WTC11 (cell line): ENCODE measurements around the gene FMNL3. TPM values are rescaled to one million over a fixed set of nuclear protein-coding genes. Genes with fewer than 3 reads are reported as not detected.
"Not testable (repeated sequence)": the region's sequence is repeated elsewhere in the genome, so short reads cannot be mapped to it uniquely, and the experiment has no call there.

ENCODE experiments used
- ATAC-seq: fragments of 200-7000 bp; cut with Tn5 transposase; 2 replicates; pipeline ENCODE4 v1.10.0; 2021; ENCODE audit warnings: mild to moderate bottlenecking, moderate library complexity
- CTCF ChIA-PET: fragments of 300-600 bp; sonication (Branson Sonifier 250); formaldehyde crosslinking; loops from one replicate; lab custom pipeline; 2021; ENCODE audit warnings: antibody characterized with exemption; lab: Charles Lee
- POLR2A ChIA-PET: fragments of 350-600 bp; sonication (Branson Sonifier 250); formaldehyde crosslinking; loops from one replicate; lab custom pipeline; 2021; ENCODE audit warnings: antibody characterized with exemption; lab: Charles Lee
- DNase-seq: peaks from one replicate; pipeline ENCODE4 v3.0.0; 2021; ENCODE audit warnings: low spot score
- H3K27ac Mint-ChIP-seq: 2 replicates; pipeline ENCODE4 v1.8.0; 2021; ENCODE audit warnings: mixed read lengths
- H3K27me3 Mint-ChIP-seq: 2 replicates; pipeline ENCODE4 v1.8.0; 2021; ENCODE audit warnings: low read depth, mild to moderate bottlenecking, moderate library complexity, mixed read lengths
- H3K36me3 Mint-ChIP-seq: 2 replicates; pipeline ENCODE4 v1.8.0; 2021; ENCODE audit warnings: mixed read lengths
- H3K4me1 Mint-ChIP-seq: 2 replicates; pipeline ENCODE4 v1.8.0; 2022; ENCODE audit warnings: mixed read lengths
- H3K4me3 Mint-ChIP-seq: 2 replicates; pipeline ENCODE4 v1.8.0; 2021; ENCODE audit warnings: mild to moderate bottlenecking, moderate library complexity, mixed read lengths
- H3K9me3 Mint-ChIP-seq: 2 replicates; pipeline ENCODE4 v1.8.0; 2021; ENCODE audit warnings: mixed read lengths
- FOXP1 ChIP-seq: sonication (generic); formaldehyde crosslinking; IDR thresholded peaks from 2 replicates; pipeline ENCODE4 v1.8.0; 2022; ENCODE audit warnings: missing genetic modification reagents, mild to moderate bottlenecking, moderate library complexity, borderline replicate concordance
- GTF2I ChIP-seq: fragments of 250-450 bp; sonication (Bioruptor Pico); conservative IDR thresholded peaks from 2 replicates; pipeline ENCODE4 v1.4.0; 2021; ENCODE audit warnings: mild to moderate bottlenecking
- PRRX2 ChIP-seq: fragments of 250-450 bp; sonication (Bioruptor Pico); IDR thresholded peaks from 2 replicates; pipeline ENCODE4 v1.8.0; 2021; ENCODE audit warnings: mild to moderate bottlenecking
- SP1 ChIP-seq: sonication (generic); formaldehyde crosslinking; conservative IDR thresholded peaks from 2 replicates; pipeline ENCODE4 v1.8.1; 2022; ENCODE audit warnings: missing genetic modification reagents
- TP53 ChIP-seq: sonication (generic); formaldehyde crosslinking; IDR thresholded peaks from 2 replicates; pipeline ENCODE4 v1.8.1; 2023; ENCODE audit warnings: mild to moderate bottlenecking, missing genetic modification reagents
- ZBTB21 ChIP-seq: sonication (generic); formaldehyde crosslinking; IDR thresholded peaks from 2 replicates; pipeline ENCODE4 v1.8.1; 2023; ENCODE audit warnings: mild to moderate bottlenecking, missing genetic modification reagents, borderline replicate concordance
- ZNF121 ChIP-seq: sonication (generic); formaldehyde crosslinking; IDR thresholded peaks from 2 replicates; pipeline ENCODE4 v1.8.0; 2023; ENCODE audit warnings: missing genetic modification reagents
- ZNF138 ChIP-seq: sonication (generic); formaldehyde crosslinking; conservative IDR thresholded peaks from 2 replicates; pipeline ENCODE4 v1.8.1; 2022; ENCODE audit warnings: mild to moderate bottlenecking, moderate library complexity, missing genetic modification reagents
- ZNF232 ChIP-seq: sonication (generic); formaldehyde crosslinking; IDR thresholded peaks from 2 replicates; pipeline ENCODE4 v1.8.0; 2022; ENCODE audit warnings: mild to moderate bottlenecking, missing genetic modification reagents
- total RNA-seq: library from RNA; stranded (reverse); gene quantifications from 3 replicates; pipeline ENCODE4 v1.2.3, GENCODE V29; 2021
- TF ChIP-seq, protein P1 (sequence below): fragments of 250-450 bp; sonication (Bioruptor Pico); conservative IDR thresholded peaks from 2 replicates; pipeline ENCODE4 v1.9.0; 2021; ENCODE audit warnings: mild to moderate bottlenecking
- TF ChIP-seq, protein P2 (sequence below): sonication (generic); formaldehyde crosslinking; IDR thresholded peaks from 2 replicates; pipeline ENCODE4 v1.8.1; 2022; ENCODE audit warnings: mild to moderate bottlenecking, missing genetic modification reagents, moderate library complexity, borderline replicate concordance
- TF ChIP-seq, protein P3 (sequence below): sonication (generic); formaldehyde crosslinking; IDR thresholded peaks from 2 replicates; pipeline ENCODE4 v1.8.1; 2022; ENCODE audit warnings: mild to moderate bottlenecking, moderate library complexity, missing genetic modification reagents
- TF ChIP-seq, protein P4 (sequence below): sonication (generic); formaldehyde crosslinking; IDR thresholded peaks from 2 replicates; pipeline ENCODE4 v1.8.0; 2022; ENCODE audit warnings: mild to moderate bottlenecking, missing genetic modification reagents
- TF ChIP-seq, protein P5 (sequence below): sonication (generic); formaldehyde crosslinking; IDR thresholded peaks from 2 replicates; pipeline ENCODE4 v1.8.1; 2022; ENCODE audit warnings: low read depth, mild to moderate bottlenecking, moderate library complexity, missing genetic modification reagents, borderline replicate concordance
- TF ChIP-seq, protein P6 (sequence below): sonication (generic); formaldehyde crosslinking; conservative IDR thresholded peaks from 2 replicates; pipeline ENCODE4 v1.8.1; 2022; ENCODE audit warnings: mild to moderate bottlenecking, missing genetic modification reagents
- TF ChIP-seq, protein P7 (sequence below): sonication (generic); formaldehyde crosslinking; IDR thresholded peaks from 2 replicates; pipeline ENCODE4 v1.8.0; 2023; ENCODE audit warnings: missing genetic modification reagents

FMNL3 gene
- total RNA-seq, 1 experiment from 2014 or later = 19.3 TPM

DNA sequence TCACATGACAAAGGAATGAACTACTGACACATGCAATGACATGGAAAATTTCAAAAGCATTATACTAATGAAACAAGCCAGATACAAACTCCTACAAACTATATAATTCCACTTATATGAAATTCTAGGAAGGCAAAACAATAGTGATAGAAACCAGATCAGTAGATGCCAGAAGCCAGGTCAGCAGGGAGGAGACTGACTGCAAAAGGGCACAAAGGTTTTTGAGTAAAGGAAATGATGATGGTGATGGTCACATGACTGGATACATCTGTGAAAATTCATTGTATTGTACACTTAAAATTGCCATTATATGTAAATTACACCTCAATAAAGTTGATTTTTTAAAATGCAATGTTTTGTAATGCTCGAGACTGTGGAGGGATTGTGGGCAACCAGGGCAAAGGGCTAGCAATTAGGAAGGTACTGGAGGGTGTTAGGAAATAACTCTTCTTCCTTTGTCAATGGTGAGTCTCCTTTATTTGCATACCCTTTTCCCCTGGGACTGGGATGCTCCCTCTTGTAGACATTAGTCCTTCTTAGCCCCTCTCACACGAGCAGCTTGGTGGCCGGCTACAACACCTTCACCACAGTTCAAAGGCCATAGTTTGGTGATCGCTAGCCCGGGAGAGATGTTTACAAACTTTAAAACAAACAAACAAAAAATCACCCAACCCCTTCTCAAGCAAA lies 90.5 kb downstream of the FMNL3 start:
- Mint-ChIP-seq H3K27me3 (peaks cover 4% of the 10 kb centered on the region; the same call in 1 of the 2 replicates), H3K4me3 (no peak overlapping the region), H3K27ac (0 out of 2 replicates have a peak overlapping the region, but pooled peaks have one; percentile 43), H3K36me3 (no peaks in the 10 kb centered on the region), H3K9me3 (peaks cover 3% of the 10 kb centered on the region; the same call in 1 of the 2 replicates), H3K4me1 (peaks cover 29% of the 10 kb centered on the region)
- peak; percentile 56 for ATAC-seq
- TF ChIP-seq, protein P1, sequence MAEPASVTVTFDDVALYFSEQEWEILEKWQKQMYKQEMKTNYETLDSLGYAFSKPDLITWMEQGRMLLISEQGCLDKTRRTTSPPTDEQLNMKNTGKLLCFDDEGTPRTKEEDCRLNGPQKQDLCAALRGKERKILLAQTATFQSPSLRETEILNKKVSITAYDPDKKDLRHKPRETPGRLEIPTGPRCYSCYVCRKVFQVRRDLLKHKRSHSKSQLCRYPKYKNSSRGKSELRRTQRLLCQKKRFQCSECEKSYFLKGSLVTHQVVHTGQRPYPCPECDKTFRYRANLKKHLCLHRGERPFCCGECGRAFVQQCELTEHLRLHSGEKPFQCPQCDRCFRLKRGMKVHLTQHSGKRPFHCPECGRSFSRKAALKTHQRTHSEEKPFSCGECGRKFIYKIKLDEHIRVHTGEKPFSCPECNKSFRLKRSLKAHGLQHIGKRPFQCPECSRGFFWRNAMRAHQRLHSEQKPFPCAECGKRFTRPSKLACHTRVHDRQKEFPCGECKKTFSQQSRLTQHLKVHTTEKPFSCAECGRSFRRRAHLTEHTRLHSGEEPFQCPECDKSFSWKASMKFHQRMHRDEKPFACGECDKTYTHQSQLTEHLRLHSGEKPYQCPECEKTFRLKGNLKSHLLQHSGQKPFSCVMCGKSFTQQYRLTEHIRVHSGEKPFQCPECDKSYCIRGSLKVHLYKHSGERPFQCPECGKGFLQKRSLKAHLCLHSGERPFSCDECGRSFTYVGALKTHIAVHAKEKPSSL (CRISPR knock-in tag) = no peak
- TF ChIP-seq, protein P2, sequence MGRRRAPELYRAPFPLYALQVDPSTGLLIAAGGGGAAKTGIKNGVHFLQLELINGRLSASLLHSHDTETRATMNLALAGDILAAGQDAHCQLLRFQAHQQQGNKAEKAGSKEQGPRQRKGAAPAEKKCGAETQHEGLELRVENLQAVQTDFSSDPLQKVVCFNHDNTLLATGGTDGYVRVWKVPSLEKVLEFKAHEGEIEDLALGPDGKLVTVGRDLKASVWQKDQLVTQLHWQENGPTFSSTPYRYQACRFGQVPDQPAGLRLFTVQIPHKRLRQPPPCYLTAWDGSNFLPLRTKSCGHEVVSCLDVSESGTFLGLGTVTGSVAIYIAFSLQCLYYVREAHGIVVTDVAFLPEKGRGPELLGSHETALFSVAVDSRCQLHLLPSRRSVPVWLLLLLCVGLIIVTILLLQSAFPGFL (CRISPR knock-in tag) = no peak
- TF ChIP-seq GTF2I (CRISPR knock-in tag) = no peak
- TF ChIP-seq, protein P3, sequence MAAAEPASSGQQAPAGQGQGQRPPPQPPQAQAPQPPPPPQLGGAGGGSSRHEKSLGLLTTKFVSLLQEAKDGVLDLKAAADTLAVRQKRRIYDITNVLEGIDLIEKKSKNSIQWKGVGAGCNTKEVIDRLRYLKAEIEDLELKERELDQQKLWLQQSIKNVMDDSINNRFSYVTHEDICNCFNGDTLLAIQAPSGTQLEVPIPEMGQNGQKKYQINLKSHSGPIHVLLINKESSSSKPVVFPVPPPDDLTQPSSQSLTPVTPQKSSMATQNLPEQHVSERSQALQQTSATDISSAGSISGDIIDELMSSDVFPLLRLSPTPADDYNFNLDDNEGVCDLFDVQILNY (CRISPR knock-in tag) = no peak
- no peak for TF ChIP-seq FOXP1 (CRISPR knock-in tag)
- POLR2A ChIA-PET = no interaction called here
- no peak for DNase-seq
- CTCF ChIA-PET = interaction anchor here (1.3 kb wide), 1 partner anchor 117 kb away, joined by 3 read pairs; no protein-coding TSS in a partner anchor

DNA sequence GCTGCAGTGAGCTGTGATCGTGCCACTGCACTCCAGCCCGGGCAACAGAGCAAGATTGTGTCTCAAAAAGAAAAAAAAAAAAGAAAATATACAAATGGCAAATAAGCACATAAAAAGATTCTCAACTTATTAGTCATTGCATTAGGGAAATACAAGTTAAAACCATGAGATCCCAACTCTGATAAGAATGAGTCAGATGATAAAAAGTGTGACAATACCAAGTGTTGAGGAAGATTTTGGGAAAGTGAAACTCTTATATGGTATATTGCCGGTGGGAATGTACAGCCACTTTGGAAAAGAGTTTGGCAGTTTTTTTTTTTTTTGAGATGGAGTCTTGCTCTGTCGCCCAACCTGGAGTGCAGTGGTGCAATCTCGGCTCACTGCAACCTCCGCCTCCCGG lies 91.5 kb downstream of the FMNL3 start:
- Mint-ChIP-seq H3K27ac (no peak overlapping the region), H3K27me3 (peaks cover 4% of the 10 kb centered on the region; the same call in 1 of the 2 replicates), H3K4me1 (peaks cover 22% of the 10 kb centered on the region), H3K9me3 (peaks cover 3% of the 10 kb centered on the region; the same call in 1 of the 2 replicates), H3K4me3 (no peak overlapping the region), H3K36me3 (no peaks in the 10 kb centered on the region)
- no peak for TF ChIP-seq SP1
- TF ChIP-seq ZNF232 (CRISPR knock-in tag) = no peak
- TF ChIP-seq, protein P4, sequence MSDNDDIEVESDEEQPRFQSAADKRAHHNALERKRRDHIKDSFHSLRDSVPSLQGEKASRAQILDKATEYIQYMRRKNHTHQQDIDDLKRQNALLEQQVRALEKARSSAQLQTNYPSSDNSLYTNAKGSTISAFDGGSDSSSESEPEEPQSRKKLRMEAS = no peak
- no peak for ATAC-seq
- ChIA-PET CTCF (interaction anchor here (1.3 kb wide), 1 partner anchor 8 kb away, joined by 8 read pairs; the partner anchor contains the start of gene PRPF40B), POLR2A (no interaction called here)
- no peak for DNase-seq

DNA sequence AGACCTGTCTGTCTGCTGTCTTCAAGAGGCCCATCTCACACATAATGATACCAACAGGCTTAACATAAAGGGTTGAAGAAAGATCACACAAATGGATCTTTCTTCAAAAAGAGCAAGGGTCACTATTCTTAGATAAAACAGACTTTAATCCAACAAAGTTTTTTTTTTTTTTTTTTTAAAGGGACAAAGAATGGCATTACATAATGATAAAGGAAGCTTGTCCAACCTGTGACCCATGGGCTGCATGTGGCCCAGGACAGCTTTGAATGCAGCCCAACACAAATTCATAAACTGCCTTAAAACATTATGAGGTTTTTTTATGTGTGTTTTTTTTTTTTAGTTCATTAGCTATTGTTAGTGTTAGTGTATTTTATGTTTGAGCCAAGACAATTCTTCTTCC lies 95.0 kb downstream of the FMNL3 start:
- H3K9me3 Mint-ChIP-seq = peaks cover 3% of the 10 kb centered on the region; the same call in 1 of the 2 replicates
- POLR2A ChIA-PET = interaction anchor here (0.7 kb wide), 1 partner anchor 9 kb away, joined by 3 read pairs; no protein-coding TSS in a partner anchor
- DNase-seq (no peak), ATAC-seq (no peak)
- TF ChIP-seq PRRX2 (CRISPR knock-in tag) = no peak
- H3K36me3 Mint-ChIP-seq = no peaks in the 10 kb centered on the region
- CTCF ChIA-PET = interaction anchor here (0.7 to 2.9 kb wide), 3 partner anchors 32 to 95 kb away, joined by 4 to 11 read pairs (median 5); no protein-coding TSS in a partner anchor
- H3K4me3 Mint-ChIP-seq = no peak overlapping the region
- peaks cover 12% of the 10 kb centered on the region for H3K27me3 Mint-ChIP-seq
- H3K27ac Mint-ChIP-seq = no peak overlapping the region
- peaks cover 9% of the 10 kb centered on the region for H3K4me1 Mint-ChIP-seq

DNA sequence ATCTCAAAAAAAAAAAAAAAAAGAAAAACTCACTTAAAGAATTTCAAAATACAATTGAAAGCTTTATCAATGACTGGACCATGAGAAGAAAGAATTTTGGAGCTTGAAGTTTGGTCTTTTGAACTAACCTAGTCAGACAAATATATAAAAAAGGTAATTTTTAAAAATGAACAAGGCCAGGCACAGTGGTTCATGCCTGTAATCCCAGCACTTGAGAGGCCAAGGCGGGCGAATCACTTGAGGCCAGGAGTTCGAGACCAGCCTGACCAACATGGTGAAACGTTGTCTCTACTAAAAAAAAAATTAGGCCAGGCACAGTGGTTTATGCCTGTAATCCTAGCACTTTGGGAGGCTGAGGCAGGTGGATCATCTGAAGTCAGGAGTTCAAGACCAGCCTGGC lies 96.4 kb downstream of the FMNL3 start:
- H3K27ac Mint-ChIP-seq, DNase-seq, ATAC-seq, H3K9me3 Mint-ChIP-seq, H3K36me3 Mint-ChIP-seq, H3K4me3 Mint-ChIP-seq, H3K4me1 Mint-ChIP-seq, POLR2A ChIA-PET: not testable (repeated sequence)
- CTCF ChIA-PET = interaction anchor here (1.6 to 1.9 kb wide), 2 partner anchors 12 to 30 kb away, joined by 9 to 11 read pairs; partner anchors contain the start of gene PRPF40B
- peaks cover 17% of the 10 kb centered on the region for H3K27me3 Mint-ChIP-seq

DNA sequence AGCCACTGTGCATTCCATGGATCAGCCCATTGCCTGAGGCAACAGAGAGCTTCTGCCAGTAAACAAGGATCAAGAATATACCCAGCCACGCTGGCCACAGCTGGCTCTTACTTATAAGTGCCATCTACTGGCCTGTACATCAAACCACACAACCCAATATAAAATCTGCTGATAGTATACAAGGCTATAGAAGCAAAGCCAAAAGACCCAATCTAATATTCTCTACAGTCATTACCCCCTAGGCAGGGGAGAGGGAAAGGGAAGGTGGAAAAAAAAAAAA lies 97.4 kb downstream of the FMNL3 start:
- H3K36me3 Mint-ChIP-seq = no peaks in the 10 kb centered on the region
- no peak for DNase-seq
- H3K9me3 Mint-ChIP-seq = peaks cover 3% of the 10 kb centered on the region; the same call in 1 of the 2 replicates
- H3K4me1 Mint-ChIP-seq = 0 out of 2 replicates have a peak, but pooled peaks cover 2% of the 10 kb centered on the region
- peaks cover 17% of the 10 kb centered on the region for H3K27me3 Mint-ChIP-seq
- ChIA-PET CTCF (interaction anchor here (0.7 to 1.9 kb wide), 4 partner anchors 13 to 54 kb away, joined by 3 to 11 read pairs (median 6); partner anchors contain the start of gene PRPF40B), POLR2A (no interaction called here)
- TF ChIP-seq, protein P5, sequence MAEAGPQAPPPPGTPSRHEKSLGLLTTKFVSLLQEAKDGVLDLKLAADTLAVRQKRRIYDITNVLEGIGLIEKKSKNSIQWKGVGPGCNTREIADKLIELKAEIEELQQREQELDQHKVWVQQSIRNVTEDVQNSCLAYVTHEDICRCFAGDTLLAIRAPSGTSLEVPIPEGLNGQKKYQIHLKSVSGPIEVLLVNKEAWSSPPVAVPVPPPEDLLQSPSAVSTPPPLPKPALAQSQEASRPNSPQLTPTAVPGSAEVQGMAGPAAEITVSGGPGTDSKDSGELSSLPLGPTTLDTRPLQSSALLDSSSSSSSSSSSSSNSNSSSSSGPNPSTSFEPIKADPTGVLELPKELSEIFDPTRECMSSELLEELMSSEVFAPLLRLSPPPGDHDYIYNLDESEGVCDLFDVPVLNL (CRISPR knock-in tag) = no peak
- TF ChIP-seq ZNF138 (CRISPR knock-in tag) (no peak), PRRX2 (CRISPR knock-in tag) (no peak), ZNF121 (CRISPR knock-in tag) (no peak), SP1 (no peak), TP53 (no peak), ZBTB21 (no peak), GTF2I (CRISPR knock-in tag) (no peak)
- TF ChIP-seq, protein P6, sequence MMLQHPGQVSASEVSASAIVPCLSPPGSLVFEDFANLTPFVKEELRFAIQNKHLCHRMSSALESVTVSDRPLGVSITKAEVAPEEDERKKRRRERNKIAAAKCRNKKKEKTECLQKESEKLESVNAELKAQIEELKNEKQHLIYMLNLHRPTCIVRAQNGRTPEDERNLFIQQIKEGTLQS = no peak
- TF ChIP-seq, protein P7, sequence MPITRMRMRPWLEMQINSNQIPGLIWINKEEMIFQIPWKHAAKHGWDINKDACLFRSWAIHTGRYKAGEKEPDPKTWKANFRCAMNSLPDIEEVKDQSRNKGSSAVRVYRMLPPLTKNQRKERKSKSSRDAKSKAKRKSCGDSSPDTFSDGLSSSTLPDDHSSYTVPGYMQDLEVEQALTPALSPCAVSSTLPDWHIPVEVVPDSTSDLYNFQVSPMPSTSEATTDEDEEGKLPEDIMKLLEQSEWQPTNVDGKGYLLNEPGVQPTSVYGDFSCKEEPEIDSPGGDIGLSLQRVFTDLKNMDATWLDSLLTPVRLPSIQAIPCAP (CRISPR knock-in tag) = no peak
- no peak overlapping the region for H3K27ac Mint-ChIP-seq
- H3K4me3 Mint-ChIP-seq = no peak overlapping the region
- ATAC-seq = no peak; the same call in 1 of the 2 replicates
